Urinary bladder (tissue), 4 donors: Measurements from ENCODE around the gene PRB3. TPM values are rescaled to one million over a fixed set of nuclear protein-coding genes. Genes with fewer than 3 reads are reported as not detected.

Experiments
- DNase-seq: peaks from one replicate; pipeline ENCODE4 v3.0.0-alpha.2; 2015; ENCODE audit errors: extremely low spot score
- H3K27ac ChIP-seq: one replicate; pipeline ENCODE4 v1.5.1; 2013; ENCODE audit warnings: low read depth, mild to moderate bottlenecking, moderate library complexity
- H3K36me3 ChIP-seq: one replicate; pipeline ENCODE4 v1.6.1; 2013; ENCODE audit warnings: mild to moderate bottlenecking, moderate library complexity; ENCODE audit not compliant: insufficient read depth
- H3K4me1 ChIP-seq: one replicate; pipeline ENCODE4 v1.6.1; 2013; ENCODE audit warnings: mild to moderate bottlenecking, moderate library complexity; ENCODE audit not compliant: insufficient read depth
- H3K4me3 ChIP-seq: one replicate; pipeline ENCODE4 v1.5.1; 2013; ENCODE audit warnings: low read depth, low read length
- WGBS: extraction: QIAGEN DNeasy Blood & Tissue Kit; methylation state at CpG from one replicate; pipeline ENCODE4 v1.1.7; 2013; 5-methylcytosine and 5-hydroxymethylcytosine counted together
- polyA plus RNA-seq: library from polyadenylated mRNA; stranded (reverse); fragments of 200-250 nt; gene quantifications from one replicate; pipeline ENCODE4 v1.2.3, GENCODE V29; 2013
- total RNA-seq: library from RNA; depleted of rRNA; stranded (reverse); fragments of >200 nt; gene quantifications from one replicate; pipeline ENCODE4 v1.2.3, GENCODE V29; 2014
- donor health status: healthy with polysubstance abuse.
- donor health status: healthy.

The PRB3 gene
- total RNA-seq (not detected), polyA plus RNA-seq (not detected)

DNA sequence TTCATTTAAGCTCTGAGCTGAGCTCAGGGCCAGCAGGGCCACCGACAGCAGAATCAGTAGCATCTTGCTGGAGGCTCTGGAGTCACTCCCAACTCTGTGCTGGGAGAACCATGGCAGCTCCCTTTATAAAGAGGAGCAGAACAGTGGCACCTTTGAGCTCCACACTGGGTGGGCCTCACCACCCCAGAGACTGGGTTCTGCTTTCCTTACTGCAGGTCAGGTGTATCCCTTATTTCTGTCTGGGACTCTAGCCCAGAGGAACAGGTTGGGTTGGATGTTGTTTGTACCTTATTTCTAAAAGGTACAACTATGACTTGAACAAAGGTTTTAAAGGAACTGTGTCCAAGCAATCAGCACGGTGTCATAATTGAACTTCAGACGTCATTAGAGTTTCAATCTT is at the start of gene PRB3:
Gene PRB3, minus strand, starts transcription at position 101 of the 400 bp plus-strand sequence. Its CDS starts 38 bp downstream, at position 63.
- Histone ChIP-seq H3K36me3 (no peaks in the 10 kb centered on the region), H3K4me3 (no peak within 1 kb of the TSS), H3K27ac (no peak within 1 kb of the TSS), H3K4me1 (no peaks in the 10 kb centered on the region)
- no peak for DNase-seq
- WGBS = 83% methylated on average over 3 of the region's 3 CpGs

DNA sequence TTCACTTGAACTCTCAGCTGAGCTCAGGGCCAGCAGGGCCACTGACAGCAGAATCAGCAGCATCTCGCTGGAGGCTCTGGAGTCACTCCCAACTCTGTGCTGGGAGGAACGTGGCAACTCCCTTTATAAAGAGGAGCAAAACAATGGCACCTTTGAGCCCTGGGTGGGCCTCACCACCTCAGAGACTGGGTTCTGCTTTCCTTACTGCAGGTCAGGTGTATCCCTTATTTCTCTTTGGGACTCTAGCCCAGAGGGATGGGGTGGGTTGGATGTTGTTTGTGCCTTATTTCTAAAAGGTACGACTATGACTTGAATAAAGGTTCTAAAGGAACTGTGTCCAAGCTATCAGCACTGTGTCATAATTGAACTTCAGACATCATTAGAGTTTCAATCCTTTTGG is 40.8 kb upstream of the PRB3 start, which contains the start of gene PRB4:
Gene PRB4, minus strand, starts transcription at position 101 of the 400 bp plus-strand sequence. Its CDS starts 38 bp downstream, at position 63.
- Histone ChIP-seq H3K4me3 (no peak within 1 kb of the TSS), H3K4me1 (no peaks in the 10 kb centered on the region), H3K27ac (no peak within 1 kb of the TSS), H3K36me3 (no peaks in the 10 kb centered on the region)
- no peak for DNase-seq
- WGBS = 73% methylated on average over 3 of the region's 3 CpGs

DNA sequence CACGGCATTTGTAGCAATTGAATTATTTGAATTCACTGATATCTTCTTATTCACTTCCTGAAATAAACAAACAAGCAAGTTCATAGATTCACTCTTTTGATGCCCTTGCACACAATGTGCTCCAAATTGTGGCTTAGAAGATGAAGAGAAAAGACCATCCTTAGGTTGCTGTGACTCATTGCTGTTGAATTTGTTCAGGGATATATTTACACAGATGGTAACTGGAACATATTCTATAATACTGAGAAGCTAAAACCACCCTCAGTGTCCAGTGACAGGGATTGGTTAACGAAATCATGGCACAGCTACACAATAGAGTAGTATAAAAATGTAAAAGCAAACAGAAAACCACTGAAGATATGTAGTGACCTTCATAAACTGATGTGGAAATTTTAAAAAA is 37.6 kb upstream of the PRB3 start:
- Histone ChIP-seq H3K36me3 (no peaks in the 10 kb centered on the region), H3K4me1 (no peaks in the 10 kb centered on the region), H3K27ac (no peak overlapping the region), H3K4me3 (no peak overlapping the region)
- no peak for DNase-seq
- WGBS = 72% methylated on average over 2 of the region's 2 CpGs

DNA sequence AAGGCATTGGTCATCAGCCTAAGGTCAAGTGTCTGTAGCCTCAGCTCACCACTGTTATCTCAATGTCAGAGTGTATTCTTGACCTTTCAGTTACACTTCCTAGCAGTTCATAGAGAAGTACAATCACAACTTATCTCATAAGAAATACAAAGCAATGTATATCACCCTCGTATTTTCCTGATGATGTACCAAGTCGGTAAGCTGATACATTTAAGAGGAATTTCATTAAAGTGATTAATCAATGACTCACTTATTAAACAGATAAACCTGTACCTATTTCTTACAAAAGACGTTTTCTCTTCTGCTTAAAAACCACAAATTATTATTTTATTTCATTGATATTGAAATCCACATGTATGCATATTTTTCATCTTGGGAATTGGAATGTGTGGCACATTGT is 3.9 kb upstream of the PRB3 start:
- H3K4me1 ChIP-seq = no peaks in the 10 kb centered on the region
- WGBS = 49% methylated on average over 3 of the region's 3 CpGs
- no peak for DNase-seq

DNA sequence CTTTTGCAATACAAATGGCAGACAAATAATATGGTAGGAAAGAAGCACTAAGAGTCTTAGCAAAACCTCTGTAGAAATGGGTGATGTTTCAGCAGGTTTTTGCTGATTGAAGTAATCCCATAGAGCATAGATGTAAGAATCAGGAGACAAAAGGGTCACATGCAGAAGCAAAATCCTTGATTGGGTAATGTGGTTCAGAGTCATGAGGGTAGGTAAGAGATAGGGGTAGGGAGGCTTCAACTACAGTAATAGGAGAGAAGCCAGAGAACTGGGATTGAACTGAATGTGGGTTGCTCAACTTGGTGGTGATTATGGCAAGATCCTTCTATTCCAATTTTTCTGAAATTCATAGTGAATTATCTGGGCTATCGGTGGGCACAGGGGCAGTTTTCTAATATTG is 5.0 kb downstream of the PRB3 start:
- Histone ChIP-seq H3K36me3 (no peaks in the 10 kb centered on the region), H3K27ac (no peak overlapping the region), H3K4me1 (no peaks in the 10 kb centered on the region), H3K4me3 (no peak overlapping the region)
- no peak for DNase-seq
- WGBS = 89% methylated on average over 1 of the region's 1 CpG

More for the DNA sequence above, 3.9 kb upstream of the PRB3 start:
- no peaks in the 10 kb centered on the region for H3K36me3 ChIP-seq
- H3K4me3 ChIP-seq = no peak overlapping the region
- no peak overlapping the region for H3K27ac ChIP-seq

DNA sequence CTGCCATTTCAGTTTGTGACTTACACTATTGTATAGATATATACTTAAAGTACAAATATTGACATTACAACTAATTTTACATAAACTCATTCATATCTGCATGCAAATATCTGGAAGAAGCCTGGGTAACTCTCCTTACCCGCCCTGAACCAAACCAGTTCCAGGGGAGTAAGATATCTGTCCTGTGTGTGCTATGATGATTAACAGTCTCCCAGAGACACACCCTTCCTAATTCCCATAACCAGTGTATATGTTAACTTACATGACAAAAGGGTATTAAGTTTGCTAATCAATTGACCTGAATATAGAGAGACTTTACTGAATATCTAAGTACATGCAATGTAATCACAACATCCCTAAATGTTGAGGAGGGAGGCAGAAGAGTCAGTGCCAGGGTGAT is 23.0 kb downstream of the PRB3 start:
- DNase-seq = no peak
- 41% methylated on average over 1 of the region's 1 CpG for WGBS
- Histone ChIP-seq H3K4me3 (no peak overlapping the region), H3K4me1 (no peaks in the 10 kb centered on the region), H3K27ac (no peak overlapping the region), H3K36me3 (no peaks in the 10 kb centered on the region)

DNA sequence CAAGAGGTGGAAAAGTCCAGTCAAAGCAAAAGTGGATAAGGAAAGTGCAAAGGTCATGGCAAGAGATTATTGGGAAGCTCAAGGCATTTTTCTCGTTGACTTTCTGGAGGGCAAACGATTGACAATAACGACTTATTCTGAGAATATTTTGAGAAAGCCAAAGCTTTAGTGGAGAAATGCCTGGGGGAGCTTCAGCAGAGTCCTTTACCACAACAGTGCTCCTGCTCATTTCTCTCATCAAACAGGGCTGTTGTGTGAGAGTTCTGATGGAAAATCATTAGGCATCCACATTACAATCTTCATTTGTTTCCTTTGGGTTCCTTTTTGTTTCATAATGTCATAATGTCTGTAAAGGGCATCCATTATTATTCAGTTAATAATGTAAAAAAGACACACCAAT is 26.9 kb downstream of the PRB3 start:
- no peak for DNase-seq
- H3K4me1 ChIP-seq = no peaks in the 10 kb centered on the region
- whole genome bisulfite sequencing = 70% methylated on average over 3 of the region's 3 CpGs
- H3K4me3 ChIP-seq = no peak overlapping the region
- H3K36me3 ChIP-seq = no peaks in the 10 kb centered on the region
- no peak overlapping the region for H3K27ac ChIP-seq

DNA sequence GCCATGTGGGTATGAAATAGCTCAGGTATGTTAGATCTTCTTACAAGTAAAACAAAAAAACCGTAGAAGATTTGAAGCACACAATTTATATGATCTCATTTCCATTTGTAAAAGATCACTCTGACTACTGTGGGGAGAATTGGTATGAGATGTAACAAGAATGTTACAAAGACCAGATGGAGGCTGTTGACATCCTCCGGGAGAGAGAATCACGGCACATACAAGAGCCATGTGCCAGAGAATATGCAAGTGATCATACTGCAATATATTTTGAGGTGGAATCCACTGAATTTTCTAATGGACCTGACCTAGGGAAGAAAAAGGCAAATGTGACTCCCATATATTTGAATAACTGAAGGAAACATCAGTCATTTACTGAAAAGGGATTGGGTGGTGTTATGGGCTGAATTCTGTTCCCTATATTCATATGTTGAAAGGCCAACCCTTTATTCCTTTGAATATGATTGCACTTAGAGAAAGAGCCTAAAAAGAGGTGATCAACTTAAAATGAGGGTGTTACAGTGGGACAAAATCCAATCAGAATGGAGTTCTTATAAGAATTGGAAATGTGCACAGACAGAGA is 29.1 kb downstream of the PRB3 start:
- no peak for DNase-seq
- WGBS = 55% methylated on average over 3 of the region's 3 CpGs
- no peak overlapping the region for H3K27ac ChIP-seq

DNA sequence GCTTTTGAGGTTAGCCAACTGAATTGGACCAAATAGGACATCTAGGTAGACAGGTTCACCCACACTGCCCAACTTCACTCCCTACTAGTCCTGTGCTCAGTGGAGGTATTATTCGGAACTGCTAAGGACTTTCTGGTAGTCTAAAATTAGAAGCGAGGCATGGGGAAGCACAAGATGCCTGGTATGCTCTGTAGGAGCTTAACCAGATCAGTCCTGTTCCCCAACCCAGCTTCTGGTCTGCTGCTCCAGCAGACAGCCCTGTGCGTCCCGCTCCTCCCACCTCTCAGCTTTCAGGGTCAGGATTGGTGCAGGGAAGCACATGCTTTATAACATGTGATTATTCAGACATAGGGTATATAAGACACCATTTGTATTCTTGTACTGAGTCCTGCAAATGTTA is 31.2 kb downstream of the PRB3 start:
- no peaks in the 10 kb centered on the region for H3K36me3 ChIP-seq
- WGBS = 75% methylated on average over 4 of the region's 4 CpGs
- H3K27ac ChIP-seq = no peak overlapping the region
- no peak for DNase-seq
- H3K4me1 ChIP-seq = no peaks in the 10 kb centered on the region
- no peak overlapping the region for H3K4me3 ChIP-seq

More for the DNA sequence above, 29.1 kb downstream of the PRB3 start:
- no peak overlapping the region for H3K4me3 ChIP-seq
- H3K4me1 ChIP-seq = no peaks in the 10 kb centered on the region
- no peaks in the 10 kb centered on the region for H3K36me3 ChIP-seq

DNA sequence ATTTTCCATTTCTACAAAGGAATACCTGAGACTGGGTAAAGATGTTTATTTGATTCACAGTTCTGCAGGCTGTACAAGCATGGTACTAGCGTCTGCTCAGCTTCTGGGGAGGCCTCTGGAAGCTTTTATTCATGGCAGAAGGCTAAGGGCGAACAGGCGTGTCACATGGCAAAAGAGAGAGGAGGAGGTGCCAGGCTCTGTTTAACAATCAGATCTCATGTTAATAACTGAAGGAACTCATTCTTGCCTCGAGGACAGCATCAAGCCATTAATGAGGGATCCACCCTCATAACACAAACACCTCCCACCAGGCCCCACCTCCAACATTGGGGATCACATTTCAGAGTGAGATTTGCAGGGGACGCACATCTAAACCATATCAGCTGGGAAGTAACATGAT is 36.0 kb downstream of the PRB3 start:
- Histone ChIP-seq H3K4me1 (no peaks in the 10 kb centered on the region), H3K36me3 (no peaks in the 10 kb centered on the region), H3K27ac (no peak overlapping the region), H3K4me3 (no peak overlapping the region)
- no peak for DNase-seq
- 57% methylated on average over 5 of the region's 5 CpGs for WGBS

DNA sequence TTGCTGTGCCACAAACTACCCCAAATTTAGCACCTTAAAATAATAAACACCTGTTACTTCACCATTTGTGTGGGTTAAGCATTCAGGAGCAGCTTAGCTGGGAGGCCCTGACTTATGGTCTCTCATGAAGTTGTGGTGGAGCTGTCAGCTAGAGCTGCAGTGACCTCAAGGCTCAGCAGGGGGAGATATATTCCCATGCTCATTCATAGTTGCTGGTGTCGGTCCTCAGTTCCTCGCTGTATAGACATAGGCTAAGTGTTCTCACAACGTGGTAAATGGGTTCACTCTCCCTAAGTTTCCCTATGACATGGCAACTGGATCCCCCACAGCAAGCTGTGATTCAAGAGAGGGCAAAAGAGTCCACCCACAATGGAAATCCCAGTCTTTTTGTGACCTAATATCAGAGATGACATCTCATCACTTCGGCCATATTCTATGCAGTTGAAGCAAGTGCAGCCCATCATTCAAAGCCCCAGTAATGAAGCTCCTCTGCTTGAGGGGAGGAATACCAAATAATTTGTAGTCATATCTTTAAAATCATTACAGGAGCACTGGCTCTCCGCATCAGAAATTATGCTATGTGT is 41.1 kb downstream of the PRB3 start:
- H3K4me3 ChIP-seq = no peak overlapping the region
- WGBS = 48% methylated on average over 5 of the region's 5 CpGs

DNA sequence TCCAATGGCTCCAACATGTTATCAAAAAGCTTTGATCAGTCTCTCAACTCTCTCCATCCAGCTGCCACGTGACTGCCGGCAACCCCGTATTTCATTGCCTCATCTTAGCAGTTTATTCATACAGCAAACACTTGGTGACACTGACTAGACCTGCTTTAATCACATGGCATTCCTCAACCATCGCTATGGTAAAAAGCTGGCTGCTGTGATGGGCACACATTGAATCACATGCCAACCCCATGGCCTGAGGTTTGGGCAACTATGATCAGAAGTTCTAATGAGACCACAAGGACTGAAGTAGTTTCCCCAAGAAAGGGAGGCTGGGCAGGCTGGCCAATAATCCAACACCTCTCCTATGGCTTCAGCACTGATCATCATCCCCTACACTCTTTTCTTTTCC is 42.1 kb downstream of the PRB3 start:
- Histone ChIP-seq H3K36me3 (no peaks in the 10 kb centered on the region), H3K27ac (no peak overlapping the region), H3K4me3 (no peak overlapping the region), H3K4me1 (no peaks in the 10 kb centered on the region)
- no peak for DNase-seq
- WGBS = 81% methylated on average over 4 of the region's 4 CpGs

More for the DNA sequence above, 41.1 kb downstream of the PRB3 start:
- Histone ChIP-seq H3K27ac (no peak overlapping the region), H3K4me1 (no peaks in the 10 kb centered on the region), H3K36me3 (no peaks in the 10 kb centered on the region)
- DNase-seq = no peak
